Tibial nerve (tissue), 4 donors: Measurements from ENCODE around the gene CRTC1.

Experiments
- EP300 ChIP-seq, 2 donors: sonication (generic); formaldehyde crosslinking; IDR thresholded peaks; one replicate each; pipeline ENCODE4 v1.6.1; 2017; ENCODE audit warnings: antibody characterized with exemption in 2 of 2, mild to moderate bottlenecking in 1 of 2
- POLR2A ChIP-seq, 2 donors: fragments of 450-650 bp; IDR thresholded peaks; one replicate each; pipeline ENCODE4 v1.6.1; 2017; ENCODE audit warnings: antibody characterized with exemption in 2 of 2, mild to moderate bottlenecking in 2 of 2, moderate library complexity in 2 of 2
- TF ChIP-seq, protein P1 (sequence below), 5 experiments: fragments of 200-600 bp in 3 of 5; fragments of 450-650 bp in 2 of 5; sonication (generic) in 3 of 5; IDR thresholded peaks; one replicate each; pipeline ENCODE4 v1.5.1; 2016 to 2019; ENCODE audit warnings: antibody characterized with exemption in 5 of 5, mild to moderate bottlenecking in 3 of 5, moderate library complexity in 2 of 5

- TF ChIP-seq, protein P1, sequence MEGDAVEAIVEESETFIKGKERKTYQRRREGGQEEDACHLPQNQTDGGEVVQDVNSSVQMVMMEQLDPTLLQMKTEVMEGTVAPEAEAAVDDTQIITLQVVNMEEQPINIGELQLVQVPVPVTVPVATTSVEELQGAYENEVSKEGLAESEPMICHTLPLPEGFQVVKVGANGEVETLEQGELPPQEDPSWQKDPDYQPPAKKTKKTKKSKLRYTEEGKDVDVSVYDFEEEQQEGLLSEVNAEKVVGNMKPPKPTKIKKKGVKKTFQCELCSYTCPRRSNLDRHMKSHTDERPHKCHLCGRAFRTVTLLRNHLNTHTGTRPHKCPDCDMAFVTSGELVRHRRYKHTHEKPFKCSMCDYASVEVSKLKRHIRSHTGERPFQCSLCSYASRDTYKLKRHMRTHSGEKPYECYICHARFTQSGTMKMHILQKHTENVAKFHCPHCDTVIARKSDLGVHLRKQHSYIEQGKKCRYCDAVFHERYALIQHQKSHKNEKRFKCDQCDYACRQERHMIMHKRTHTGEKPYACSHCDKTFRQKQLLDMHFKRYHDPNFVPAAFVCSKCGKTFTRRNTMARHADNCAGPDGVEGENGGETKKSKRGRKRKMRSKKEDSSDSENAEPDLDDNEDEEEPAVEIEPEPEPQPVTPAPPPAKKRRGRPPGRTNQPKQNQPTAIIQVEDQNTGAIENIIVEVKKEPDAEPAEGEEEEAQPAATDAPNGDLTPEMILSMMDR (IDR thresholded peaks at IDR 0.05), result no peak
- TF ChIP-seq POLR2A (IDR thresholded peaks at IDR 0.05), result no peak
- no peak for TF ChIP-seq EP300 (IDR thresholded peaks at IDR 0.05)
Measured at GRCh38 chr19:18793144-18794028, 109.9 kb downstream of the CRTC1 start.
